H1 (cell line): ENCODE data around the gene MRPS14. TPM values are rescaled to one million over a fixed set of nuclear protein-coding genes. Genes with fewer than 3 reads are reported as not detected.

Experiments
- CTCF ChIA-PET: fragments of 300-600 bp; sonication (Branson Sonifier 250); formaldehyde crosslinking; loops from one replicate; lab custom pipeline; 2021; ENCODE audit not compliant: partially characterized antibody; lab: Charles Lee
- POLR2A ChIA-PET: fragments of 300-600 bp; sonication (Branson Sonifier 250); formaldehyde crosslinking; loops from one replicate; lab custom pipeline; 2021; ENCODE audit warnings: inconsistent platforms; ENCODE audit not compliant: partially characterized antibody; lab: Charles Lee
- DNase-seq, 2 experiments: peaks; one replicate each; pipeline versions ENCODE4 v3.0.0 to v3.0.0-alpha.2; 2010 to 2022; ENCODE audit warnings: low spot score in 2 of 2, low read depth in 1 of 2, mixed read lengths in 1 of 2
- FAIRE-seq: peaks from 2 replicates; lab custom pipeline; 2011; peaks lifted over from hg19 to GRCh38; lab: Jason Lieb, UNC
- H2AFZ ChIP-seq: 2 replicates; pipeline ENCODE4 v1.8.1; 2012; ENCODE audit warnings: low read length, inconsistent platforms
- H2AK5ac ChIP-seq: 2 replicates; pipeline ENCODE4 v1.6.1; 2013; ENCODE audit warnings: low read depth, low read length
- H2BK120ac ChIP-seq: replicated peaks from 2 replicates; pipeline ENCODE3; 2013; ENCODE audit warnings: low read depth, low read length, inconsistent platforms
- H2BK12ac ChIP-seq: 2 replicates; pipeline ENCODE4 v1.6.1; 2013; ENCODE audit warnings: low read depth, low read length
- H2BK15ac ChIP-seq: 2 replicates; pipeline ENCODE4 v1.6.1; 2013; ENCODE audit warnings: low read length
- H2BK20ac ChIP-seq: 2 replicates; pipeline ENCODE4 v1.6.1; 2013; ENCODE audit warnings: low read length
- H2BK5ac ChIP-seq: 2 replicates; pipeline ENCODE4 v1.6.1; 2013; ENCODE audit warnings: low read depth, low read length
- H3K14ac ChIP-seq: 2 replicates; pipeline ENCODE4 v1.6.1; 2013; ENCODE audit warnings: inconsistent platforms; ENCODE audit not compliant: insufficient read length
- H3K18ac ChIP-seq: 2 replicates; pipeline ENCODE4 v1.6.1; 2013; ENCODE audit warnings: low read length; ENCODE audit errors: extremely low read depth
- H3K23ac ChIP-seq: 2 replicates; pipeline ENCODE4 v1.6.1; 2013; ENCODE audit warnings: inconsistent platforms; ENCODE audit not compliant: insufficient read length
- H3K23me2 ChIP-seq: 2 replicates; pipeline ENCODE4 v1.6.1; 2013; ENCODE audit warnings: low read depth, low read length
- H3K27ac ChIP-seq: 2 replicates; pipeline ENCODE4 v1.6.1; 2011; ENCODE audit warnings: low read depth, low read length, inconsistent platforms
- H3K27me3 ChIP-seq, 4 experiments: replicated peaks in 1 of 4; 1 replicate in 1 of 4; 2 replicates in 3 of 4; pipeline versions ENCODE4 v1.6.1 to v1.8.1; 2011 to 2013; ENCODE audit warnings: low read length in 3 of 4, mild to moderate bottlenecking in 3 of 4, inconsistent platforms in 2 of 4, mixed read lengths in 2 of 4, moderate library complexity in 1 of 4; ENCODE audit not compliant: control insufficient read depth in 3 of 4, insufficient read depth in 3 of 4; ENCODE audit errors: extremely low read depth in 1 of 4
- H3K36me3 ChIP-seq, 4 experiments: 2 replicates each; pipeline versions ENCODE4 v1.6.1 to v1.8.1; 2011 to 2013; ENCODE audit warnings: mild to moderate bottlenecking in 4 of 4, low read length in 3 of 4, moderate library complexity in 2 of 4, control low read depth in 1 of 4, inconsistent platforms in 1 of 4; ENCODE audit not compliant: insufficient read depth in 4 of 4, control insufficient read depth in 2 of 4
- H3K4ac ChIP-seq: replicated peaks from 2 replicates; pipeline ENCODE3; 2013; ENCODE audit warnings: low read length, low read depth, mixed read lengths, inconsistent platforms; ENCODE audit not compliant: insufficient read length
- H3K4me1 ChIP-seq, 4 experiments: replicated peaks in 1 of 4; 1 replicate in 1 of 4; 2 replicates in 3 of 4; pipeline versions ENCODE4 v1.6.1 to v1.8.1; 2011 to 2013; ENCODE audit warnings: low read length in 3 of 4, inconsistent platforms in 2 of 4, mixed read lengths in 1 of 4; ENCODE audit not compliant: insufficient read depth in 4 of 4, control insufficient read depth in 3 of 4
- H3K4me2 ChIP-seq, 2 experiments: 2 replicates each; pipeline versions ENCODE4 v1.6.1 to v1.8.1; 2011 to 2013; ENCODE audit warnings: low read depth in 2 of 2, low read length in 2 of 2, control low read depth in 1 of 2, inconsistent platforms in 1 of 2, mild to moderate bottlenecking in 1 of 2; ENCODE audit not compliant: insufficient read depth in 1 of 2
- H3K4me3 ChIP-seq, 4 experiments: fragments of 200-600, 300-600 bp in 1 of 4; sonication (generic), shearing (Covaris generic), sonication (Bioruptor Twin) in 1 of 4; 2 replicates each; pipeline versions ENCODE4 v1.5.1 to v1.8.1; 2011 to 2016; ENCODE audit warnings: low read length in 4 of 4, low read depth in 3 of 4, control low read depth in 2 of 4, inconsistent platforms in 2 of 4, mild to moderate bottlenecking in 2 of 4, mixed read lengths in 1 of 4, moderate library complexity in 1 of 4; ENCODE audit not compliant: insufficient read depth in 2 of 4; ENCODE audit errors: extremely low read depth in 1 of 4
- H3K56ac ChIP-seq: replicated peaks from 2 replicates; pipeline ENCODE3; 2013; ENCODE audit warnings: low read depth, mild to moderate bottlenecking, mixed read lengths, low read length, inconsistent platforms; ENCODE audit not compliant: insufficient read length
- H3K79me1 ChIP-seq: 2 replicates; pipeline ENCODE4 v1.6.1; 2013; ENCODE audit warnings: low read depth, low read length, control low read depth
- H3K79me2 ChIP-seq, 2 experiments: 2 replicates each; pipeline versions ENCODE4 v1.6.1 to v1.8.1; 2012 to 2013; ENCODE audit warnings: low read length in 2 of 2, mild to moderate bottlenecking in 2 of 2, inconsistent platforms in 1 of 2; ENCODE audit not compliant: insufficient read depth in 2 of 2, control insufficient read depth in 1 of 2
- H3K9ac ChIP-seq, 4 experiments: replicated peaks in 1 of 4; 1 replicate in 1 of 4; 2 replicates in 3 of 4; pipeline versions ENCODE4 v1.6.1 to v1.8.1; 2011 to 2013; ENCODE audit warnings: low read depth in 3 of 4, low read length in 3 of 4, control low read depth in 2 of 4, mild to moderate bottlenecking in 2 of 4, moderate library complexity in 2 of 4, inconsistent platforms in 1 of 4; ENCODE audit errors: extremely low read depth in 1 of 4
- H3K9me3 ChIP-seq, 2 experiments: 2 replicates each; pipeline versions ENCODE4 v1.6.1 to v1.8.1; 2012 to 2013; ENCODE audit warnings: mild to moderate bottlenecking in 2 of 2, moderate library complexity in 2 of 2, control low read depth in 1 of 2, inconsistent platforms in 1 of 2, low read depth in 1 of 2, low read length in 1 of 2, mixed read lengths in 1 of 2; ENCODE audit not compliant: insufficient read depth in 2 of 2
- H4K20me1 ChIP-seq, 2 experiments: replicated peaks in 1 of 2; 2 replicates each; pipeline versions ENCODE3 to v1.8.1; 2011 to 2013; ENCODE audit warnings: inconsistent platforms in 2 of 2, low read length in 2 of 2, mild to moderate bottlenecking in 1 of 2; ENCODE audit not compliant: insufficient read depth in 2 of 2, control insufficient read depth in 1 of 2
- H4K5ac ChIP-seq: 2 replicates; pipeline ENCODE4 v1.6.1; 2013; ENCODE audit warnings: low read length, low read depth, mixed read lengths, inconsistent platforms; ENCODE audit not compliant: insufficient read length
- H4K8ac ChIP-seq: 2 replicates; pipeline ENCODE4 v1.8.0; 2013; ENCODE audit warnings: mild to moderate bottlenecking, moderate library complexity, low read length, inconsistent platforms; ENCODE audit not compliant: insufficient read depth; ENCODE audit errors: extremely low read depth
- H4K91ac ChIP-seq: replicated peaks from 2 replicates; pipeline ENCODE3; 2013; ENCODE audit warnings: low read length, mixed read lengths, inconsistent platforms; ENCODE audit not compliant: insufficient read length
- BRCA1 ChIP-seq: IDR thresholded peaks from 2 replicates; pipeline ENCODE4 v1.6.1; 2012; ENCODE audit warnings: low read depth, low read length, improper control_type of control experiment
- polyA plus RNA-seq, 7 experiments: library from polyadenylated mRNA; depleted of rRNA in 3 of 7; stranded (reverse) in 5 of 7; unstranded in 2 of 7; fragments of >200 nt in 5 of 7; fragments of 200-250 nt in 2 of 7; gene quantifications; 1 replicate in 5 of 7; 2 replicates in 1 of 7; 4 replicates in 1 of 7; pipeline versions ENCODE4 v1.2.1 to v1.2.3, GENCODE V29; 2011 to 2013; ENCODE audit warnings: missing spikeins in 2 of 7, mixed read lengths in 2 of 7
- total RNA-seq: library from RNA; stranded (reverse); fragmentation: NEBNext Ultra II Directional; extraction: Animal tissue kit (Norgen Biotek cat#: 25700); gene quantifications from 2 replicates; pipeline ENCODE4 v1.2.1, GENCODE V29; 2021

The MRPS14 gene
- total and polyA plus RNA-seq, 2 of the 8 experiments (the other 6 are each of a cell fraction or from before 2014, with no cell fraction given) = 27.5 to 38.7 TPM

DNA sequence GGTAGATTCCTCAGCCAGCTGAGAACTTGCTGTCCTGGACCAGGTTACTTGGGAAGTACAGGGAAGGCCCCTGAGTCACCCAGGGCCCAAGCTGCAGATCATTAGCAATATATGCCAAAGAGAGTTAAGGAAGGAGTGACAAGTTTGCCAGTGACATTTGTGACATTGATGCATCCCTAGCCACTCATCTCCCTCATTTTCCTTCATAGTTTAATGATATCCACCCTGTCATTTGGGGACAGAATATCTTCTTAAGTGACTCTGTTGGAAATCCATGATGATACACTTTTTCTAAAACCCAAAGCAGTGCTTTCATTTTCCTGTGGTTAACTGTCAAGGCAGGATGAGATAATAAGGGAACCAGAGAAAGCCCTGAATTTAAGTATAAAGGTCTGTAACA lies 47.6 kb upstream of the MRPS14 start:
- no peak overlapping the region for H2BK12ac ChIP-seq
- no peak overlapping the region for H2BK5ac ChIP-seq
- CTCF ChIA-PET = interaction anchor here (0.7 to 1.2 kb wide), 3 partner anchors 76 to 122 kb away, joined by 3 to 4 read pairs (median 3); no protein-coding TSS in a partner anchor
- no peak overlapping the region for H4K91ac ChIP-seq
- H3K9me3 ChIP-seq = no peaks in the 10 kb centered on the region
- no peak overlapping the region for H2AK5ac ChIP-seq
- no peak overlapping the region for H4K5ac ChIP-seq
- no peaks in the 10 kb centered on the region for H3K23me2 ChIP-seq
- no peak overlapping the region for H3K56ac ChIP-seq
- peaks cover 6 to 16% (median 11%) of the 10 kb centered on the region in 4 experiments for H3K4me1 ChIP-seq
- H2BK120ac ChIP-seq = no peak overlapping the region
- no peak overlapping the region for H3K23ac ChIP-seq
- DNase-seq (no peak), FAIRE-seq (no peak)
- no peak overlapping the region for H3K18ac ChIP-seq
- POLR2A ChIA-PET = no interaction called here
- H3K79me1 ChIP-seq = no peaks in the 10 kb centered on the region
- no peak overlapping the region for H3K4me2 ChIP-seq
- no peaks in the 10 kb centered on the region for H3K27me3 ChIP-seq
- H3K27ac ChIP-seq = no peak overlapping the region
- H2BK20ac ChIP-seq = peak overlapping the region; percentile 16; the same call in 1 of the 2 replicates
- no peak overlapping the region for H4K8ac ChIP-seq
- H3K79me2 ChIP-seq = no peaks in the 10 kb centered on the region
- H2BK15ac ChIP-seq = no peak overlapping the region
- TF ChIP-seq BRCA1 = no peak
- H4K20me1 ChIP-seq = no peaks in the 10 kb centered on the region
- H3K9ac ChIP-seq = no peak overlapping the region
- no peak overlapping the region for H3K14ac ChIP-seq
- no peak overlapping the region for H3K4ac ChIP-seq
- no peak overlapping the region for H3K4me3 ChIP-seq
- H2AFZ ChIP-seq = no peak overlapping the region
- no peaks in the 10 kb centered on the region for H3K36me3 ChIP-seq
